GM12892 (cell line): ENCODE measurements around the gene AVPR1B.

Experiments
- DNase-seq: peaks from one replicate; pipeline ENCODE4 v3.0.0; 2011; ENCODE audit not compliant: insufficient read length
- FAIRE-seq: peaks from 2 replicates; lab custom pipeline; 2011; peaks lifted over from hg19 to GRCh38; lab: Jason Lieb, UNC
- POLR2A ChIP-seq: IDR thresholded peaks from 2 replicates; pipeline ENCODE4 v1.6.1; 2011; ENCODE audit warnings: low read depth, low read length, control low read depth
- POLR2AphosphoS5 ChIP-seq: IDR thresholded peaks from 2 replicates; pipeline ENCODE4 v1.6.1; 2011; ENCODE audit warnings: low read depth, low read length, control low read depth
- TAF1 ChIP-seq: IDR thresholded peaks from 2 replicates; pipeline ENCODE4 v1.6.1; 2011; ENCODE audit warnings: low read depth, mild to moderate bottlenecking, control low read depth, low read length, borderline replicate concordance

Gene AVPR1B

DNA sequence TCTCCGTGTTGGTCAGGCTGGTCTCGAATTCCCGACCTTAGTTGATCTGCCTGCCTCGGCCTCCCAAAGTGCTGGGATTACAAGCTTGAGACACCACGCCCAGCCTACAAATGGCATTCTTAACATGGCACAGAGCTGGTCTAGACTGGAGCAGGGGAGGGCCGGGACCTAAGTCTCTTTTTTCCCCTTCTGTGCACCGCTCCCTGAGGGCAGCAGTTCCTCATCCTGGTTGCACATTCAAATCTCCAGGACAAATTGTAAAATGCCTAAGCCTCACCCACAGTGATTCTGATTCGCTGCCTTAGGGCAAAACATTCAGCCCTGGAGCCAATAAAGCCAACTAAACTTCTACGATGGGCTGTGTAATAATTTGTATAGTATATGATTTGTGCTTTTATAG, 10.1 kb upstream of the AVPR1B start:
- DNase-seq (no peak), FAIRE-seq (no peak)
- TF ChIP-seq POLR2A, result no peak
- TF ChIP-seq TAF1, result no peak
- TF ChIP-seq POLR2AphosphoS5, result no peak

DNA sequence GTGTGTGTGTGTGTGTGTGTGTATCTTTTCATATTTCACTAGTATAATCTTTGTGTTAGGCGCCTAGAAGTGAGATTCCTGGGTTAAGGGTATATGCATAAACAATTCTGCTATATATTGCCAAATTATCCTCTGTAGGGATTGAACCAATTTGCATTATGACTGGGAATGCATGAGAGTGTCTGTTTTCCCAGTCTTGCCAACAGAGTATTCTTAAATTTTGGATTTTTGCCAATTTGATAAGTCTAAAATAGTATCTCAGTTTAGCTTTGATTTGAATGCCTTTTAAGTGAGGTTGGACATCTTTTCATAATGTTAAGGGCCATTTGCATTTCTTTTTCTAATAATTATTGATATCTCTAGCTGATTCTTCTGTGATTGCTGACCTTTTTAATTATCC, 8.2 kb upstream of the AVPR1B start:
- FAIRE-seq (no peak), DNase-seq (no peak)
- no peak for TF ChIP-seq TAF1
- no peak for TF ChIP-seq POLR2A
- no peak for TF ChIP-seq POLR2AphosphoS5

DNA sequence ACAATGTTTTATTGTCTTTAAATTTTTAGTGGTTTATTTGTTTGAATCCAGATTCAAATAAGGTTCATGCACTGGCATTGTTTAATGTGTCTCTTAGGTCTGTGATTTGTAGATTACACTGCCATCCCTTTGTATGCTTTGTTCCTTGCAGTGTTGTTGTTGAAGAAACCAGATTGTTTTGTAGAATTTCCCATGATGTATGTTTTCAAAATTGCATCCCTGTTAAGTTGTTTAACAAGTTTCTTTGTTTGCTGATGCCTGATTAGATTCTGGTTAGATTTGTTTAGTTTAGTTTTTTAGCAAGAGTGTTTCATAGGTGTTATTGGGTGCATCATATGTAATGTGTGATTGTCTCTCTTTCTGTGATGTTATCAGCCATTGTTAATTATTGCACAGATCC, 5.5 kb upstream of the AVPR1B start:
- FAIRE-seq, result no peak
- no peak for DNase-seq
- TF ChIP-seq TAF1 (no peak), POLR2A (no peak), POLR2AphosphoS5 (no peak)

DNA sequence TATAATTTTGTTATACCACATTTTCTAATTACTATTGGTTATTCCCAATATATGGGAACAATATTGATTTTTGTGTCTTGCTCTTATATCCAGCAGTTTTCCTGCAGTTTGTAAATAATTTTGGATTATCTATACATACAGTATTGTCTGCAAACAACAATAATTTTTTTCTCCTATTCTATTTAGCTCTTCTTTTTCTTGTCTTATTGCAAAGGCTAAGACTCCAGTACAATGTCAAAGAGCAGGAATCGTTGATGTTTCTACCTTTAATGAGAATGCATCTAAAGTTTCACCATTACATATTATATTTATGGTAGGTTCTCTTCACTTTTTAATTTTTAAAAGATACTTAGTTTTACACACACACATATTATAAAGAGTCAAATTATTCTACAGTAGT, 4.1 kb upstream of the AVPR1B start:
- DNase-seq (no peak), FAIRE-seq (no peak)
- TF ChIP-seq POLR2A (no peak), POLR2AphosphoS5 (no peak), TAF1 (no peak)

DNA sequence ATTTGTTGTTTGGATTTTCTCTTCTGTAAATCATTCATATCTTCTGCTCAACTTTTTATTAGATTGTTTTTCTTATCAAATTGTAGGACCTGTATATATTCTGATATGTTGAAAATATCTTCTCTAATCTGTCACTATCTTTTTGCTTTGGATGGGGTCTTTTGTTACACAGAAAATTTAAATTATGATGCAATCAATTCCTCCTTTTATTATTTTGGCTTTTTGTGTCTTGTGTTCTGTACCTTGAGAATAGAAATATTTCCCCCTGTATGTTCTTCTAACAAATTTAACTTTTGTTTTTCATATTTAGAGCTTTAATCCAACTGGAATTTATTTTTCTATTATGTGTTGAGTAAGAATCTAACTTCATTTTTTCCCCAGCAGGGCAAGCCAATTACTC, 3.2 kb upstream of the AVPR1B start:
- TF ChIP-seq POLR2A (no peak), POLR2AphosphoS5 (no peak), TAF1 (no peak)
- no peak for DNase-seq
- FAIRE-seq, result no peak

DNA sequence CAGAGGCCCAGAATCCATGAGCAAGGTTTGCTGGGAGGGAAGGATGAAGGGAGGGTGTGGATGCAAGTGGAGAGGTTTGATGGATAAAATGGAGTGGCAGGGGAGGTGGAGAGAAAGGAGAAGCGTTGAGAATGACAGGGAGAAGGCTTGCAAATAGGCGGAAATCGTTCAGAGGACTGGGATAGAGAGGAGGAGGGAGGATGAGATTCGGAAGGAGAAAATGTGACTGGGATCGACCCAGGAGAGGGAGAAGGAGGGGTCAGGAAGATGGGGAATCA, 376 bp downstream of the AVPR1B start:
- DNase-seq, result no peak
- no peak for FAIRE-seq
- TF ChIP-seq POLR2A, result no peak
- no peak for TF ChIP-seq TAF1
- TF ChIP-seq POLR2AphosphoS5, result no peak

DNA sequence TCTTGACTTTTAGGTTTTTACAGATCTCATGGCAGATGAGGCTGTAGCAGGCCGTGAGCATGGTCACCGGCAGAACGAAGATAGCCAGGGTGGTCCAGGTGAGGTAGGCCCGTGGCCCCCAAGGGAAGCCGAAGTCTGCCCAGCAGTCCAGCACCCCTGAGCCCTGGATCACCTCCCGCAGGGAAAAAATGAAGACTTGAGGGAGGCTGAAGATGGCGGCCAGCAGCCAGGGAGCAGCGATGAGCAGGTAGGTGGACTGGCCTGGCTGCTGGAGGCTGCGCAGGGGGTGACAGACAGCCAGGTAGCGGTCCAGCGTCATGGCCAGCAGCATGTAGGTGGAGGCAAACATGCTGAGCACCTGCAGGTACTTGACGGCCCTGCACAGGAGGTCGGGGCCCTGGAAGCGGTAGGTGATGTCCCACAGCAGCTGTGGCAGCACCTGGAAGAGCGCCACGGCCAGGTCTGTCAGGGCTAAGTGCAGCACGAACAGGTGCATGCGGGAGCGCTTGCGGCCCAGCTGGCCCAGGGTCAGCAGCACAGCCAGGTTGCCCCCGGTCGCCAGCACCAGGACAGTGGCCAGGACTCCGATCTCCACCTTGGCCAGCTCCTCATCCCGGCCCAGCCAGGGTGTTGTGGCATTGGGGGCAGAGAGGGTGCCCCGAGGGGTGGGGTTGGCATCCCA, 856 bp downstream of the AVPR1B start:
- TF ChIP-seq TAF1, result no peak
- TF ChIP-seq POLR2AphosphoS5, result no peak
- no peak for TF ChIP-seq POLR2A
- no peak for DNase-seq
- no peak for FAIRE-seq

DNA sequence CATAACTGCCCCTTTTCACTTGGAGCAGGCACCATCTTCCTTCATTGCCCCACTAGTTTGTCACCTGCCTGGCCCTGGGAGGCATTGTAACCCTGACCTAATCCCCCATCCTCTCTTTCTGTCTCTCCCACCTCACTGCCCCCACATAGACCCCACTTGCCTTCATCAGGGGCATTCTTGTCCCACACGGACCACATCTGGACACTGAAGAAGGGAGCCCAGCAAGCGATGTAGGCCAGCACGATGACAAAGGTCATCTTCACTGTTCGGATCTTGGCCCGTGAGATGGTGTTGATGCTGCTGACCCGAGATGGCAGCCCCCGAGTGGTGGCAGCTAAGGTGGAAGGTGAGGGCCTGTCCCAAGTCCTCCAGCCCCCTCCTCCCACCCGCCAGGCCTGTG, 1.4 kb downstream of the AVPR1B start:
- no peak for DNase-seq
- TF ChIP-seq POLR2A (no peak), TAF1 (no peak), POLR2AphosphoS5 (no peak)
- no peak for FAIRE-seq

DNA sequence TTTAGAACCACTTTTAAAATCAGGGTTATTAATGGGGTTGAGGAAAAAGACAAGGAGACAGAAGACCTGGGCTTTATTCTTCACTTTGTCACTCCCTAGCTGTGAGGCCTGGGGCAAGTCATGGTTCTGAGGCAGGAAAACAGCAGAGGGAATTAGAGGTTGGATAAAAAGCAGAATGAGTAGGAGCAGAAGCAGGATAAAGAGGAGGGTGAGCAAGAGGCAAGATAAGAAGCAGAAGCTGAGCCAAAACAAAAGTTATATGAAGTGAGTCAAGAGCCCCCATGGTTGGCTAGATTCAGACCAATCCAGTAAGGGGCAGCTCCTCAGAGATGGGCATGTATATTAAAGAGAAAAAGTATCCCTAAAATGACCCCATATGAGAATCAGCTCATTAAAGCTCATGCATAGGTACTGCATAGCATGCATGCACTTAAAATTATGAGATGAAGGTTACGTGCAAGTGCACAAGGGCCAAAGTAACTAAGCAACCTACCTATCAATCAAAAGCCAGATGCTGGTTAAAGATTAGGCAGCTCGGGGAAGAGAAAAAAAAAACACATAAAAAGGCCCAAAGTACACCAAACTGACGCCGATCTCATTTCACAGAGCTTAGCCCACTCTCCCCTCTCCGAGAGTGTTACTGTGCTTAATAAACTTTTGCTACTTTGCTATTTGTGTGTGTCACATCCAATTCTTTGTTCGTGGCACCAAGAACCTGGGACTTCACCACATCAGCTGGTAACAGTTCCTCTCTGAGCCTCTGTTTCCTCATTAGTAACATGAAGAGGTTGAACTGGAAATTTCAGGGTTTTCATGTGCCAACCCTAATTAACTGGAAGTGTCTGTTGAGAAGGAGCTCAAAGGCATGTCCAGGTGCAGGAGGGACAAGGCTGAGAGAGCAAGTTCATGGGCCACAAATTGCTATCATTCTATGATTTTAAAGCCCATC, 2.2 kb downstream of the AVPR1B start:
- no peak for FAIRE-seq
- no peak for DNase-seq
- no peak for TF ChIP-seq POLR2AphosphoS5
- no peak for TF ChIP-seq POLR2A
- no peak for TF ChIP-seq TAF1

DNA sequence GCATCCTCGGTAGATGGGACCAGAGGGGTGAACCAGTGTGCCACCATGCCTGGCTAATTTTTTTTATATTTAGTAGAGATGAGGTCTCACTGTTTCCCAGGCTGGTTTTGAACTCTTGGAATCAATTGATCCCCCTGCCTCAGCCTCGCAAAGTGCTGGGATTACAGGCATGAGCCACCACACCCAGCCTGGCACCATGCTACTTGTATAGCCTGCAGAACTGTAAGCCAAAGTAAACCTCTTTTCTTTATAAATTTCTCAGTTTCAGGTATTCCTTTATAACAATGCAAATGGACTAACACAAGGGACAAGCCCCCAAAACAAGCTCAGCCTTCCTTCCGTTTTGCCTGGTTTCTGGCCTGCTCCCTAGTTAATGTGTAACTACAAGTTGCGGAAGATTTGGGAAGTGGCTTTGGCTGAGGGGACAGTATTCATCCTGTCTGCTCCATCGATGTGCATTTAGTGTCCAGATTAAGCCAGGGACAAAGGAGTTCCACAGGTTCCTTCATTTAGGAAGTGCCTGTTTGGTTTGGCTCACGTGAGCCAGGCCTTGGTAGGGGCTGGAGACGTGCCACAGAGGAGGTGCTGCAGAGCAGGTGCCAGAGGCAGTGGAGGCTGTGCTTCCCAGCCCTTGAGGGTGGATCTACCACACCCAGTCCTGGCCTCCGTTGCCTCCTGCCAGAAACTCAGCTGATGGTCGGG, 4.4 kb downstream of the AVPR1B start:
- FAIRE-seq, result no peak
- TF ChIP-seq POLR2AphosphoS5 (no peak), POLR2A (no peak), TAF1 (no peak)

DNA sequence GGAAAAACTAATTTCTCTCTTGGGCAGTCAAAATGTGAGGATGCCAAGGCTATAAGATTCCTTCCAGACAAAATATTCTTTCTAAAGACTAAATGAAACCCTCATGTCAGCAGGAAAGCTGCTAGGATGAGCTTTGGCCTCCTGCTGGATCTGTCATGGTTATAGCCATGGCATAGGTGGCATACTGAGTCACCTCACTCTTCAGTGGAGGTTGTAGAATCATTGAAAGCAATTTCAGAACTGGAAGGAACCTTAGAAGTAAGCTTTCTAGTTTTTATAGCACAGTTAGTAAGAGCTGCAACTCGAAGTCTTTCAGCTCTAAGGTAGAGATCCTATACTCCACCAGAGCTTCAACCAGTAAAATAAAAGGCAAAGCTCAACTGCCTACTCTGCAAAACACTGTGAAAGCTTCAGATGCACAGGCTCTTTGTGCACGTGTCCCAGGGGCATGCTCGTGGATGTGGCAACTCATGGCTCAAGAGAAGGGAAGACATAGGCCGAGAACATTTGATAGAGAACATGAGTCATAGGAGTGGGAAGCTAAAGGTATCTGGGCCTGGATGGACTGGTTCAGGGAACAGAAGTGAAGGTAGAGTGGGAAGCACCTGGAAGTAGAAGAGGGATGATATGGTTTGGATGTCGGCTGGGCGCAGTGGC, 5.8 kb downstream of the AVPR1B start:
- TF ChIP-seq POLR2A (no peak), POLR2AphosphoS5 (no peak), TAF1 (no peak)
- DNase-seq (no peak), FAIRE-seq (no peak)

More for the DNA sequence above, 4.4 kb downstream of the AVPR1B start:
- DNase-seq, result no peak
